Measurements from ENCODE around the gene PRRG2. TPM values are rescaled to one million over a fixed set of nuclear protein-coding genes. Genes with fewer than 3 reads are reported as not detected.

Gene PRRG2
- total and polyA plus RNA-seq, 10 of the 15 experiments (the other 5 are each of a cell fraction or from before 2014, with no cell fraction given) = 0.09 to 2.1 (median 0.86) TPM

- TF ChIP-seq ELK1 (IDR thresholded peaks at IDR 0.05; ENCODE audit: low read depth, low read length) (peak; percentile 83), MTA2 (IDR thresholded peaks at IDR 0.05; ENCODE audit: low read depth) (no peak), TAF1 (IDR thresholded peaks at IDR 0.05; ENCODE audit: borderline replicate concordance, low read depth, low read length) (peak; percentile 98), WRNIP1 (IDR thresholded peaks at IDR 0.05; ENCODE audit: borderline replicate concordance, low read depth, low read length) (peak; percentile 99), MLLT1 (IDR thresholded peaks at IDR 0.05) (peak; percentile 71; the same call in 1 of the 2 replicates), STAT3 (IDR thresholded peaks at IDR 0.05; ENCODE audit: low read depth, low read length) (no peak), RELA (IDR thresholded peaks at IDR 0.05; ENCODE audit: borderline replicate concordance, partially characterized antibody) (peak; percentile 88), IKZF2 (IDR thresholded peaks at IDR 0.05) (peak; percentile 64 to 73), BACH1 (IDR thresholded peaks at IDR 0.05; ENCODE audit: borderline replicate concordance) (no peak; the same call in 1 of the 2 replicates), TCF7 (IDR thresholded peaks at IDR 0.05; ENCODE audit: borderline replicate concordance) (no peak; the same call in 1 of the 2 replicates), BCLAF1 (IDR thresholded peaks at IDR 0.05) (no peak), ZNF592 (IDR thresholded peaks at IDR 0.05) (no peak), KDM1A (IDR thresholded peaks at IDR 0.05; ENCODE audit: borderline replicate concordance) (no peak), ZBED1 (IDR thresholded peaks at IDR 0.05; ENCODE audit: borderline replicate concordance) (peak; percentile 69; the same call in 1 of the 2 replicates), ZNF274 (IDR thresholded peaks at IDR 0.05; ENCODE audit: insufficient read depth, insufficient read length) (no peak), IRF3 (IDR thresholded peaks at IDR 0.05) (peak; percentile 69; the same call in 1 of the 2 replicates), TARDBP (IDR thresholded peaks at IDR 0.05; ENCODE audit: borderline replicate concordance) (peak; percentile 95), ZSCAN29 (IDR thresholded peaks at IDR 0.05) (no peak), HDGF (IDR thresholded peaks at IDR 0.05) (no peak)
Measured at GRCh38 chr19:49580264-49581006, 681 bp upstream of the PRRG2 start, which contains the start of gene NOSIP (continued).
